Glomerular endothelial cell (primary cell): ENCODE results near the gene CCDC102A. TPM values are rescaled to one million over a fixed set of nuclear protein-coding genes. Genes with fewer than 3 reads are reported as not detected.
"Not testable (repeated sequence)": the region's sequence is repeated elsewhere in the genome, so short reads cannot be mapped to it uniquely, and the experiment has no call there.

Source experiments
- DNase-seq: peaks from one replicate; pipeline ENCODE4 v3.0.0-alpha.2; 2011; ENCODE audit warnings: low read depth, low spot score; ENCODE audit errors: extremely low read depth
- total RNA-seq: library from RNA; depleted of rRNA; stranded (reverse); fragments of >200 nt; gene quantifications from 2 replicates; pipeline ENCODE4 v1.2.3, GENCODE V29; 2015

Gene CCDC102A
- total RNA-seq, 1 donor from 2014 or later: 22.6 TPM

DNA sequence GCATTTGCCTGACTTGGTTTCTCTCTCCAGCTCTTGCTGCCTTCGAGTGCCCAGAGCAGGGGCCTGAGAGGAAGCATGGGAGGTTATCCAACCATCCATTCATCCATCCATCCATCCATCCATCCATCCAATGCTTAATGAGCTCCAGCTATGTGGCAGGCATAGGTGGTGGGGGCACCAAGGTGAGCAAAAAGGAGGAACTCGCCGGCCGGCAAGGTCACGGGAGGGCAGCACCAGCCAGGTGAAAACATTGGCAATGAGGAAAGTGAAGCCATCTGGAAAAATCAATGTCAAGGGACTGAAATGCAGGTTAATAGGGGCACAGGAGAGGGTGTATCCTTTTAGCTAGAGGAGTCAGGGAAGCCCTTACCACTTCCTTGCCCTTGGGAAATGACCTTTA, 31.9 kb downstream of the CCDC102A start:
- DNase-seq: no peak

DNA sequence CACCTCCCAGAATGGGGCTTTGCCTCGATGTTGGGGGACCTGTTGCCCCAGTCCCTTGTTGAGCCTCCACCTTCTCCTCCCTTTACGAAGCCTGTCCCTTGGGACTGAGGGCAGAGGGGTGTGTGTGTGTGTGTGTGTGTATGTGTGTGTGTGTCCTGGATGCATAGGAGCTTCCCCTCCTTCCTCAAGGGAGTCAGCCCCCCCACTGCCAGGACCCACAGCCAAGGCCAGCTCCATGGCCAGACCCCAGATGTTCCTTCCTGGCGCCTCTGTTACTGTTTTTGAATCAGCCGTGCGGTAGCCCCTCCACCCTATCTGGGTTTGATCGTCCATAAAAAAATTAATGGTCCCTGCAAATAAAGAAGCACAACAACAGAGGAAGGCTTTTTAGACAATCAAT, 32.4 kb downstream of the CCDC102A start:
- DNase-seq: no peak

DNA sequence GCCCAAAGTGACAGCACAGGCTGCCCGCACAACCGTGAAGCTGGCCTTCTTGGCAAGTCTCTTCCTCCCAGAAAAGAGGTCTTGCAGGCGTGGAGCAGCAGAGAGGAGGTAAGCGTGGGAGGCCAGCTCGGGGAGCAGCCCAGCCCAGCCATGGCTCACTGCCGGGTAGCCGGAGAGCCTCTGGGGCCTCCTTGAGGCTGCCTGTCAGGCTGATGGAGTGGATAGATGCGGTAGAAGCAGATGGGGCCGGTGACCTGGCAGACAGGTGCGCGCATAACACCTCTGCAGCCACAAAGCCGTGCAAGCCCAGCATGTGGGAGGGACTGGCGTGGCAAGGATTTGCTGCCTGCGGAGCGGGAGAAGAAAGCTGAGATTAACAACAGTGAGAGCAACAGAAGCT, 33.0 kb downstream of the CCDC102A start:
- no peak for DNase-seq

DNA sequence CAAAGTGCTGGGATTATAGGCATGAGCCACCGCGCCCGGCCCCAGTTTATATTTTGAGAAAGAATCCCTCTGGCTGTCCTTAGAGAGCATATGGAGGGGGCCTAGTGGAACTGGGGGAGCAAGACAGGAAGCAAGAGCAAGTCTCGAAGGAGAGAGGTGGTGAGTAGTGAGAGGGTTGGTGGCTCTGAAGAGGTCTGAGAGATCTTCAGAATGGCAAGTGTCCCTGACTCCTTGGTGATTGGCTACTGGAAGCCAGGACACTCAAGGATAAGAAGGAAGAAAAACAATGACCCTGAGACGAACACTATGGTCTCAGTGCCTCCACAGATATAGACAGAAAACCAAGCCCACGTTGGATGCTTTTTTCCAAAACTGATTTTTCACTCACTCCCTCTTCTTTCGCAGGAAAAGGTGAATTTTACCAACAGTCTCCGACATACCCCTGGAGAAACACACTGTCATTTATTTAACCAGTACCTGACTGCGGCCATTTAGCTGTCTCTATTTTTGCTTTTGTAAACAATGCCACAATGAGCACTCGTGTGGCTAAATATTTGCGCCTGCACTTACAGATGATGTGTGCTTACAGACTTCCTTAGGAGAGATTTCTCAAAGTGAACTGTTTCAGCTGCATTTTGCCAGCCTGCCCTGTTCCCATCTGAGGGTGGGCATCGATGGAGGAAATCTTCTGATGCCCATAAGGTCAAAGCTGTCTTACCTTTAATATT, 34.2 kb downstream of the CCDC102A start:
- no peak for DNase-seq

DNA sequence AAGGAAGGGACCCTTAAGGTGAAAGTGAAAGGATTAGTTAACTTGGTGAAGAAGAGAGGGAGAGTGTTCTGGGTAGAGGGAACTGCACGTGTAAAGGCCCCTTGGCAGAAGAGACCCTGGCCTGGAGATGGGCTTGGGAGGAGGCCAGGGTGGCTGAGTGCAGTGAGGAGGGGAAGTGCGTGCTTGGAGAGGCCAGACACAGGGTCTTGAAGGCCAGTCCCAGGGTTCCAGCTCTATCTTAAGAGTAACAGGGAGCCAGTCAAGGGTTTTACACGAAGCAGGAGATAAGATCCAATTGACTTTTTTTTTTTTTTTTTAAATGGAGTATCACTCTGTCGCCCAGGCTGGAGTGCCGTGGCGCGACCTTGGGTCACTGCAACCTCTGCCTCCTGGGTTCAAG, 34.9 kb downstream of the CCDC102A start:
- no peak for DNase-seq

DNA sequence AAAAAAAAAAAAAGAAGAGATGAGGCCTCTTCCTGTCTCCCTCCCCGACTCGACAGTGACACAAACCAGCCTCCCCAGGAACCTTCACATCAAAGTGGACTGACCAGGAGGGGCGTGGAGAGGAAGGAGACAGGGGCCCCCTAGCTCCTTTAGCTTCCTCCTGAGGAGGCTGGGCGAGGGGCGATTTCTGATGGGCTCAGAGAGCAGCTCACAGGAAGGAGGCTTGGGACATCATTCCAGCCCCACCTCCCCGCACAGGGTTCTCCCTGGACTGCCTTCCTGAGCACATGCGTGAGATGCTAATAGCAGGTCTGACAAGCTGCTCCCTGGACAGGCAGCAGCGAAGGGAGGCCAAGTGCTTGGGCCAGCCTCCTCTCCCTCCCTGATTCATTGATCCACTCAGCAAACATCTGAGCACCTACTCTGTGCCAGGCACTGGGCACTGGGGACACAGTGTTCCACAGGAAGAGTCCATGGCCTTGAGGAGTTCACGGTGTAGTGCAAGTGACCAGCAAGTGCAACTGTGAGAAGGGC, 35.7 kb downstream of the CCDC102A start:
- no peak for DNase-seq

DNA sequence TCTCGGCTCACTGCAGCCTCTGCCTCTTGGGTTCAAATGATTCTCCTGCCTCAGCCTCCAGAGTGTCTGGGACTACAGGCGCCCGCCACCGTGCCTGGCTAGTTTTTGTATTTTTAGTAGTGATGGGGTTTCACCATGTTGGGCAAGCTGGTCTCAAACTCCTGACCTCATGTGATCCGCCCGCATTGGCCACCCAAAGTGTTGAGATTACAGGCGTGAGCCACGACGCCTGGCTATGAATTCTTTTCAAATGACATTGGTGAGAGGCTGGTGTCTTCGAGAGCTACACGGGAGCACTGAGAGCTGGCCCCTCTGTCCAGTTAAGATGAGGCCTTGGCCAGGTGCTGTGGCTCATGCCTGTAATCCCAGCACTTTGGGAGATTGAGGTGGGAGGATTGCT, 36.4 kb downstream of the CCDC102A start:
- not testable (repeated sequence) for DNase-seq

DNA sequence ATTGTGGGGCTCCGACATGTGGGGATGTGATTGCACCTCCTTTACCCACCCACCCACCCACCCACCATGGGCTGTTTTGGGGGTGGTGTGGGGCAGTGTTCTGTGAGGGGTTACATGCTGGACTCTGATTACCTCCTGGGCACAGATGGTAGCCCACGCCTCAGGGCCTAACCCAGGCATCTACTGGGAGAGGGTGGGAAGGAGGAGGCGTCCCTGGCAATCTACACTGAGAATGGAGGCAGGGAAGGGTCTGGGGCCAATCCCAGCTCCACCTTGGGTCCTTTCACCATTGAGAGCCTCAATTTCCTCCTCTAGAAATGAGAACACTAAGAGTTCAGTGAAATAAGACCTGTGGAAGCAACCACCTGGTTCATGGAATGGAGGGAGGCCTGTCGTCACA, 38.3 kb downstream of the CCDC102A start:
- no peak for DNase-seq

DNA sequence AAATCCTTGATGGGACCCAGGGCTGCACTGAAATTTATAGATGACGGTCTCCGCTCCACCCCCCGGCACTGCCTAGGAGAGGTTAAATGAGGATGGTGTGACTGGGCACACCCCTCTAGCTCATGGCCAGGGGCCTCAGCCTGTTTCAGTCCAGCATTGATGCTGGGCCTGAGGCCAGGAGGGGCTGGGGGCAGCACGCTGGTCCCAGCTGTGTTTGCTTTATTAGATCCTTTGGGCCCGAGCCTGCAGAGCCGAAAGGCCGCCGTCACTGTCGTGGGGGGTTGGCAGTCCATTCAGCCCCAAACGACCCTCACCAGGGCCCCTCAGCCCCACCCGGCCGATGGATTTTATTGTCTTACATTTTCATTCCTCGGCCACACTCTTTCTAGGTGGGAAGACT, 39.2 kb downstream of the CCDC102A start:
- DNase-seq: no peak

DNA sequence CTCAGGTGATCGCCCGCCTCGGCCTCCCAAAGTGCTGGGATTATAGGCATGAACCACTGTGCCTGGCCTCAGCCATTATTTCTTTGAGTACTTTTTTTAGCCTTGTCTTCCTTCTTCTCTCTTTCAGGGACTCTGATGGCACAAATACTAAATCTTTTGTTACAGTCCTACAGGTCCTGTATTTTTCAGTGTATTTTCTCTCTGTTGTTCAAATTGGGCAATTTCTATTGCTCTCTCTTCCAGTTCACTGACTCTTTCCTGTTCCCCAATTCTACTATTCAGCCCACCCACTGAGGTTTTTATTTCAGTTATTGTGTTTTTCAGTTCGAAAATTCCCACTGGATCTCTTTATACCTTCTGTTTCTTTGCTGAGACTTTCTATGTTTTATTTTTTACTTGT, 42.6 kb downstream of the CCDC102A start:
- no peak for DNase-seq

DNA sequence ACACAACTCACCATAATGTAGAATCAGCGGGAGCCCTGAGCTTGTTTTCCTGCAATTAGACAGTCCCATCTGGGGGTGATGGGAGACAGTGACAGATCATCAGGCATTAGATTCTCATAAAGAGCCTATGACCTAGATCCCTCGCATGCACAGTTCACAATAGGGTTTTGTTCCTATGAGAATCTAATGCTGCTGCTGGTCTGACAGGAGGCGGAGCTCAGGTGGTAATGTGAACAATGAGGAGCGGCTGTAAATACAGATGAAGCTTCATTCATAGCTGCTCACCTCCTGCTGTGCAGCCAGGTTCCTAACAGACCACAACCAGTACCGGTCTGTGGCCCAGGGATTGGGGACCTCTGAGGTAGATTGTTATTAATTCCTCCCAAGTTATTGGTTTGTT, 47.1 kb downstream of the CCDC102A start:
- DNase-seq: no peak

DNA sequence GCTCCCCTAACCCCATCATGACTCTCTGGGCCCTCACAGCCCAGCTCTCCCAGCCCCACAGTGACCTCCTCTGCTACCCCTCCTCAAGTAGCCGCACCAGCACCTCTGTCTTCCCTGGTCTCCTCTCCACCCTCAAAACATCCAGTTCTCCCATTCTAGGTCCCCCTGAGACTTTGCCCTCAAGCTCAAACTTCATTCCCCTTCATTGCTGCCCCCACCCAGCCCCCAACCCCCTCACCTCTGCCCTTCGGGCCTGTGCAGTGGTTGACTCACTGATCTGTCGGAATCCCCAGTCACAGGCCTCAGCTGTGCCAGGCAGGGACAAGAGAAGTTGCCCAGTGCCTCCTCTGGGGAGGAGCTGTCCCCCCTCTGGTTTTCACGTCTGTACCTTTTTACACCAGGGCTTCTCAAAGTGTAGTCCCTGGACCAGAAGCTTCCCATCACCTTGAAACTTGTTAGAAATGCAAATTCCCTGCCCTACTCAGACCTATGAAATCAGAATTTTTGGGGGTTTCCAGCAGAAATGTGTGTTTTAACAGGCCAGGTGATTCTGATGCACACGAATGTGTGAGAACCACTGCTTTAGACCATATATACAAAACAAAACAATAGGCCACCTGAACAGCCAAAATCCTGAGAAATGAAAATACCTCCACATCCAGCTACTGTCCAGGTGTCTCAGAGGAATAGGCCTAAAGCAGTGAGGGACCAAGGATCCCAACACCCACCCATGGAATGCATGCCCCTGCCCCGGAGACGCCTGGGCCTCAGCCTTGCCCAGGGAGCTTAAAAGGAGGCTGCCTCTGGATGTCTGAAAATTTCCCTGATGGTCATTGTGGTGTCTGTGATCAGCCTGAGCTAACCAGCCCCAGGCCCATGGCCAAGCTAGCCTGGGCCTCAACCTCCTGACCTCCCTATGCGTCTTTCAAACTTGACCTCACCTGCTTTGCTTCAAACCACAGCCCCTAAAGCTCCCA, 49.2 kb downstream of the CCDC102A start:
- no peak for DNase-seq

DNA sequence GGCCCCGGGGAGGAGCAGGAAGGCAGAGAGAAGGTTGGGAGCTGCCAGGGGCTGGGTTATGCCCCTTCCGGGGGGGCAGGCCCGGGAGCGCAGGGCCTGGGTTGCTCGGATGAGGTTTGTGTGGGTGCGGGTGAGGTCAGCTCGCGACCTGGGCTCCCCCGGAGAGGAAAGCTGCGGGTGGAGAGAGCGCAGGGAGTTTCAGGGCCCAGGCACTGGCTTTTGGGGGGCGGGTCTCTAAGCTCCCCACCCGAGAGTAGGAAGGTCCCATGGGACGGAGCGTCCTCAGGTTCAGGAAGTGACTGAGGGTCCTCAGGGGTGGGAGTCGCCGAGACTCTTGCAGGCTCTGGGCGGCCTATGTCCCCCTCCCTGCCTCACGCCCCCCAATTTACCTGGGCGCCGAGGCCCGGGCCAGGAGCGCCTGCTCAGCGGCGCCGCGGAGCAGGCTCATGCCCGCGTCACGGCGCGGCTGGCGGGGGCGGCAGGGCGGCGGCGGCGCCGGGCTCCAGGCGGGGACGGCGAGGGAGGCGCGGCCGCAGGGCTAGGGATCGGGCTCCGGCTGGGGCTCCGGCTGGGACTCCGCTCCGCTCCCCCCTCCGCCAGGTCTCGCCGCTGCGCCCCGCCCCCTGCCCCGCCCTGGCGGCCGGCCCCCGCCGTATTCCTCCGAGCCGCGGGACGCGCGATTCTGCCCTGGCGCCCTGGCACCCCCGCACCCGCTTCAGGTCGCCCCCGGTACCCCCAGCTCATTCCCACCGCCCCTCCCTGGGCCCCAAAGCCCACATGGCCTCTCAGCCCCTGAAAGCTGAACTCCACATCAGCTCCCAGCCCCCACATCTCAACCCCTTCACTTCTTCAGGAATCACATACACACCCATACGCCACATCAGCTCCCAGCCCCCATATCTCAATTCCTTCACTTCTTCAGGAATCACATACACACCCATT, 50.2 kb downstream of the CCDC102A start, which contains the start of gene DOK4:
Gene DOK4, minus strand, starts transcription at position 578 of the 942 bp plus-strand sequence. CDS start 6,986 bp downstream, outside the sequence.
- DNase-seq: no peak

DNA sequence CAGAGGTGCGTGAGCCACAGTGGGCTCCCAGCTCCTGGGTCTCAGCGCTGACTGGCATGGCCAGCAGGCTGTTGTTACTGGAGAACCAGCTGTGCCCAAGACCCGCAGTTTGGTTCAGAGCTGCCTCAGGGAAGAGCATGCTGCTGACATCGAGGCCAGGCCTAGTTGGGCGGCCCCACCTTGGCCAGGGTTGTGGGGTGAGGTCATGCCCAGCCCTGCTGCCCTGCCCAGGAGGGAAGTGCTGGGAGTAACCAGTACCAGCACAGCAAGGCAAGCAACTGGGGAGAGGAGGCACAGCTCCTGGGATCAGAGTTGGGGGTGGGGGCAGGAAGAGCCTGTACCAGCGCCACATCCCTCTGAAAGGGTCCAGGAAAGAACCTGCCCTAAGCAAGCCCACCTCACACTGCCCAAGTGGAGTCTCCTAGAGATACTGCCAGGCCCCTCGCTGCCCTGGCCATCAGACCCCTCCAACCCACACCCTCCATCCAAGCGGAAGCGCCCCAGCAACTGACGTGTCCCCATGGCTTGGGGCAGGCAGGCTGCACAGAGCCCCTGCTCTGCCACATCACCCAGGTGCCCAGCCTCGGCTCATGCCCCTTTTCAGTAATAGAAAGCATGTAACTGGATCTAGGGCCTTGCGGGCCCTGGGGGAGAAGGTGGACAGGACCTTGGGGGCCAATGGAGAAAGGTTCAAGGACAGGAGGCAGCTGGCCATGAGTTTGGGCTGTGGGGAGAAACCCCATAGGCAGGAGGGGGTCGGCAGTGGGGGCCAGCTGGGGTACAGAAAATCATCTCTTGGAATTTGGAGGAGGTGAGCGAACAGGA, 51.1 kb downstream of the CCDC102A start:
- DNase-seq: no peak

DNA sequence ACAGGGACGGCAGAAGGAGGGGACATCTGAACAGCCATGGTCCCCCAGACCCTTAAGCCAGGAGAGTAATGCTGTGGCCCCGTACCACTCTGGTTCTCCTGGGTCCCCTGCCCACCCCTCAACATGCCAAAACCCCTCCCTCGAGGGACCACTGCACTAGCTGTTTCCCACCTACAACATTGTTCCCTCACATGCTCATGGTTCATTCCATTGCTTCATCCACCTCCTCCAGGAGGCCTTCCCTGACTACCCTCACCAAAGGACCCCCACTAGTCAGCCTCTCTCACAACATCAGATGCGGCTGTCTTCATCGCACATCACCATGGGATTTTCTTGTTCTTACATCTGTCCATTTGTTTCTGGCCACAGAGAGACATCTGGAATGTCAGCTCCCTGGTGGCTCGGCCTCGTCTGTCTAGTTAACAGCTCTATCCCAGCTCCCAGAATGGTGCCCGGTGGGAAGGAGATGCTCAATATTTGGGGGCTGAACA, 51.8 kb downstream of the CCDC102A start:
- no peak for DNase-seq

DNA sequence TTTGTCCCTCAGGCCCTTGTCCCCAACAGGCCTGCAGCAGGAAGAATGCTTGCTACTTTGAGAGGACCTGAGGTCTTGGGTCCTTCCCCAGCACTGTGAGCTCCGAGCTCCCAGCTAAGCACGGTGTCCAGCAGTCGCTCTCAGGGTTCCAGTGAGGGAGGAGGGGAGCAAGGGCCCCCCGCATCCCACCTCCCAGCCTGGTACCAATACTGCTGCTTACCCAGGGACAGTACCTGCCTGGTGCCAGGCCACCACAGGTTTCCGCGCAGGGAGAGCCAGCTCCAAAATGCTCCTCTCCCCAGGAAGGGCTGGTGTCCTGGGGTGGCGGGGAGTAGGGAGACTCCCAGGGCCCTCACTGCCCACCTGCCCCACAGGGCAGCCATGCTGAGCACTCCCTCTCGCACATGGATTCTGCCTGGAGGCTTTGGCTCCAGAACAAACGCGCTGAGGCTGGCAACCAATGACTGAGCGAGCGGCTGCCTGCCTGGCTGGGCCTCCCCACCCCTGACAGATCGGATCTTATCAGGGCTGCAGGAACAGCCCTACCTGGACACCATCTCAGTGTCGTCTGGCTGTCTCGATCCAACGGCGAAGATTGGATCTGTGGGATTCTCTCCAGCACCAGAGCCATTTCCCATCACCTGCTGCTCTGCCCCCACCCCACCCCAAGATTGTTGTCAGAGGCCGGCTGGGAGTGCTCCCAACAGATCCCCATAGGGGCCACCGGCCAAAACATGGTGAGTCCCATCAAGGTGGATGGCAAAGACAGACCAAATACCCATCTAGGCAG, 52.5 kb downstream of the CCDC102A start:
- no peak for DNase-seq

DNA sequence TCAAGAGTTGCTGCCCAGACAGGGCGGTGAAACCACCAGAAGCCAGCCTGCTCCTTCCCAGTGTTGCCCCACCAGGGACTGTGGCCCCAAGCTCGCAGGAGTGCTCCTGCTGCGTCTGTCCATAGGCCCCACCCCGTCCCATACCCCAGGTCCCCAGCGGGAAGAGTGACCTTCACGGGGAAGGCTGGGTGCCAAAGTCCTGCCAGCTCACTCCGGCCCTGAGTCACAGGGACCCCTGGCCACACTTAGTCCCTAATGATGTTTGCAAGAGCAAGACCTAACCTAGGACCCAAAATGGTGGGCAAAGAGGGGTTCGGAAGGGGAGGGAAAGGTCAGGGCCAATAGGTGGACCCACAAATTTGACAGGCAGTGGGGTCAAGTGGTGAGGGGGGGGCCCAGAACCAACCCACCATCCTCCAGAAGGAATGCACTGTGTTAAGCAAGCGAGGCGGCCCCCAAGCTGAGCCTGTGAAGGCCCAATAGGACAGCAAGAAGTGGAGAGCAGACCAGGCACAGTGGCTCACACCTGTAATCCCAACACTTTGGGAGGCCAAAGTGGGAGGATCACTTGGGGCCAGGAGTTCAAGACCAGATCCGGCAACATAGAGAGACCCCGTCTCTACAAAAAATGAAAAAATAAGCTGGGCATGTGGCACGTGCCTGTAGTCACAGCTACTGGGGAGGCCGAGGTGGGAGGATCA, 53.4 kb downstream of the CCDC102A start:
- DNase-seq: no peak

DNA sequence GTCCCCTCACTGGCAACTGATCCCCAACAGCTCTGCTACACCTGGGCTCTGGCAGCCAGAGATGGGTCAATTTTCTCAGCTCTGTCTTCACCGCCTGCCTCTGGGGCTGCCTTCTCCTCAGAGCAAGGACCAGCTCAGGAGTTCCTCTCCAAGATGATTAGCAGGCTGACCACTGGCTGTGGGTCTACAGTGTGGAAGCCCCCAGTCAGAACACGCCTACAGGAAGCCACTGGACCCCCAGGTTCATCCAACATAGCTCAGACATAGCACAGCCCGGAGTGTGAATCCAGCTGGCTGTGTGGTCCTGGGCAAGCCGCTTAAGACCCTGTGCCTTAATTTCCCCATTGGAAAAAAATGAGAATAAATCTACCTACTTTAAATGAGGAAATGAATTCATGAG, 55.0 kb downstream of the CCDC102A start:
- no peak for DNase-seq
